Activated naive CD8-positive, alpha-beta T cell (primary cell): Measurements from ENCODE around the gene SDHAF2.
"Not testable (repeated sequence)": the region's sequence is repeated elsewhere in the genome, so short reads cannot be mapped to it uniquely, and the experiment has no call there.

Source experiments
- H3K27ac Mint-ChIP-seq: one replicate; pipeline ENCODE4 v1.8.0; 2021; ENCODE audit warnings: mixed read lengths
- H3K27me3 Mint-ChIP-seq: one replicate; pipeline ENCODE4 v1.8.0; 2021; ENCODE audit warnings: mixed read lengths
- H3K36me3 Mint-ChIP-seq: one replicate; pipeline ENCODE4 v1.8.0; 2021; ENCODE audit warnings: mixed read lengths
- H3K4me1 Mint-ChIP-seq: one replicate; pipeline ENCODE4 v1.8.0; 2021; ENCODE audit warnings: low read depth, mixed read lengths
- H3K4me3 Mint-ChIP-seq: one replicate; pipeline ENCODE4 v1.8.0; 2021; ENCODE audit warnings: mild to moderate bottlenecking, mixed read lengths
- H3K9me3 Mint-ChIP-seq: one replicate; pipeline ENCODE4 v1.8.0; 2021; ENCODE audit warnings: low read depth, mixed read lengths

SDHAF2 gene

GRCh38 chr11:61447601-61448551 lies 18.0 kb downstream of the SDHAF2 start:
- Mint-ChIP-seq H3K4me1 (peaks cover 20% of the 10 kb centered on the region), H3K36me3 (peaks cover 10% of the 10 kb centered on the region)

GRCh38 chr11:61448552-61448927 lies 18.6 kb downstream of the SDHAF2 start:
- Mint-ChIP-seq H3K9me3 (no peaks in the 10 kb centered on the region), H3K4me1 (peaks cover 15% of the 10 kb centered on the region), H3K27me3 (no peaks in the 10 kb centered on the region), H3K27ac (no peak overlapping the region), H3K4me3 (no peak overlapping the region), H3K36me3 (peaks cover 4% of the 10 kb centered on the region)

More at GRCh38 chr11:61447601-61448551, 18.0 kb downstream of the SDHAF2 start:
- peak overlapping the region; percentile 54 for H3K27ac Mint-ChIP-seq
- H3K27me3 Mint-ChIP-seq: no peaks in the 10 kb centered on the region
- H3K4me3 Mint-ChIP-seq: no peak overlapping the region
- H3K9me3 Mint-ChIP-seq: no peaks in the 10 kb centered on the region

- no peak overlapping the region for H3K27ac Mint-ChIP-seq
- H3K36me3 Mint-ChIP-seq: peaks cover 14% of the 10 kb centered on the region
- no peaks in the 10 kb centered on the region for H3K27me3 Mint-ChIP-seq
- H3K4me3 Mint-ChIP-seq: no peak overlapping the region
- peaks cover 4% of the 10 kb centered on the region for H3K4me1 Mint-ChIP-seq
- H3K9me3 Mint-ChIP-seq: no peaks in the 10 kb centered on the region
Observed at GRCh38 chr11:61452825-61453224, 22.9 kb downstream of the SDHAF2 start.

- Mint-ChIP-seq H3K27ac (no peak overlapping the region), H3K9me3 (no peaks in the 10 kb centered on the region), H3K4me3 (no peak overlapping the region), H3K27me3 (no peaks in the 10 kb centered on the region), H3K36me3 (peaks cover 14% of the 10 kb centered on the region), H3K4me1 (peaks cover 4% of the 10 kb centered on the region)
Observed at GRCh38 chr11:61453695-61454094, 23.8 kb downstream of the SDHAF2 start.

GRCh38 chr11:61454520-61454919 lies 24.6 kb downstream of the SDHAF2 start:
- no peak overlapping the region for H3K4me3 Mint-ChIP-seq
- no peak overlapping the region for H3K27ac Mint-ChIP-seq
- H3K27me3 Mint-ChIP-seq: no peaks in the 10 kb centered on the region
- no peaks in the 10 kb centered on the region for H3K9me3 Mint-ChIP-seq
- H3K36me3 Mint-ChIP-seq: peaks cover 14% of the 10 kb centered on the region
- H3K4me1 Mint-ChIP-seq: peaks cover 2% of the 10 kb centered on the region

GRCh38 chr11:61460474-61460881 lies 30.6 kb downstream of the SDHAF2 start:
- H3K9me3 Mint-ChIP-seq: no peaks in the 10 kb centered on the region
- no peak overlapping the region for H3K27ac Mint-ChIP-seq
- peaks cover 2% of the 10 kb centered on the region for H3K4me1 Mint-ChIP-seq
- no peak overlapping the region for H3K4me3 Mint-ChIP-seq
- no peaks in the 10 kb centered on the region for H3K27me3 Mint-ChIP-seq
- H3K36me3 Mint-ChIP-seq: peaks cover 9% of the 10 kb centered on the region

GRCh38 chr11:61460986-61461385 lies 31.1 kb downstream of the SDHAF2 start:
- Mint-ChIP-seq H3K9me3 (no peaks in the 10 kb centered on the region), H3K27ac (no peak overlapping the region), H3K36me3 (peaks cover 9% of the 10 kb centered on the region), H3K4me1 (peaks cover 2% of the 10 kb centered on the region), H3K27me3 (no peaks in the 10 kb centered on the region), H3K4me3 (no peak overlapping the region)

- peak overlapping the region; percentile 28 for H3K27ac Mint-ChIP-seq
- H3K4me1 Mint-ChIP-seq, H3K27me3 Mint-ChIP-seq, H3K36me3 Mint-ChIP-seq, H3K9me3 Mint-ChIP-seq, H3K4me3 Mint-ChIP-seq: not testable (repeated sequence)
Observed at GRCh38 chr11:61467602-61468001, 37.7 kb downstream of the SDHAF2 start.

GRCh38 chr11:61468002-61468401 lies 38.1 kb downstream of the SDHAF2 start:
- Mint-ChIP-seq H3K4me3 (no peak overlapping the region), H3K27ac (no peak overlapping the region), H3K9me3 (no peaks in the 10 kb centered on the region), H3K36me3 (peaks cover 6% of the 10 kb centered on the region), H3K4me1 (peaks cover 3% of the 10 kb centered on the region), H3K27me3 (no peaks in the 10 kb centered on the region)

GRCh38 chr11:61472282-61472681 lies 42.4 kb downstream of the SDHAF2 start:
- Mint-ChIP-seq H3K4me1 (peaks cover 3% of the 10 kb centered on the region), H3K4me3 (no peak overlapping the region), H3K27ac (no peak overlapping the region), H3K36me3 (peaks cover 13% of the 10 kb centered on the region), H3K9me3 (no peaks in the 10 kb centered on the region), H3K27me3 (no peaks in the 10 kb centered on the region)

GRCh38 chr11:61472868-61473267 lies 42.9 kb downstream of the SDHAF2 start:
- no peaks in the 10 kb centered on the region for H3K4me1 Mint-ChIP-seq
- no peak overlapping the region for H3K27ac Mint-ChIP-seq
- H3K4me3 Mint-ChIP-seq: no peak overlapping the region
- peaks cover 13% of the 10 kb centered on the region for H3K36me3 Mint-ChIP-seq
- no peaks in the 10 kb centered on the region for H3K27me3 Mint-ChIP-seq
- H3K9me3 Mint-ChIP-seq: no peaks in the 10 kb centered on the region

- H3K9me3 Mint-ChIP-seq: no peaks in the 10 kb centered on the region
- H3K27me3 Mint-ChIP-seq: no peaks in the 10 kb centered on the region
- peaks cover 3% of the 10 kb centered on the region for H3K4me1 Mint-ChIP-seq
- peaks cover 13% of the 10 kb centered on the region for H3K36me3 Mint-ChIP-seq
- H3K27ac Mint-ChIP-seq: peak overlapping the region; percentile 43
- no peak overlapping the region for H3K4me3 Mint-ChIP-seq
Observed at GRCh38 chr11:61473370-61474012, 43.6 kb downstream of the SDHAF2 start.

- no peak overlapping the region for H3K4me3 Mint-ChIP-seq
- H3K4me1 Mint-ChIP-seq: peaks cover 3% of the 10 kb centered on the region
- H3K36me3 Mint-ChIP-seq: peaks cover 13% of the 10 kb centered on the region
- no peaks in the 10 kb centered on the region for H3K27me3 Mint-ChIP-seq
- no peak overlapping the region for H3K27ac Mint-ChIP-seq
- H3K9me3 Mint-ChIP-seq: no peaks in the 10 kb centered on the region
Observed at GRCh38 chr11:61474013-61474643, 44.2 kb downstream of the SDHAF2 start.

- Mint-ChIP-seq H3K4me1 (peaks cover 3% of the 10 kb centered on the region), H3K27ac (no peak overlapping the region), H3K36me3 (peaks cover 13% of the 10 kb centered on the region), H3K9me3 (no peaks in the 10 kb centered on the region), H3K4me3 (no peak overlapping the region), H3K27me3 (no peaks in the 10 kb centered on the region)
Observed at GRCh38 chr11:61475433-61475832, 45.5 kb downstream of the SDHAF2 start.

- H3K4me3 Mint-ChIP-seq: no peak overlapping the region
Observed at GRCh38 chr11:61476371-61476770, 46.4 kb downstream of the SDHAF2 start.

More at GRCh38 chr11:61476371-61476770, 46.4 kb downstream of the SDHAF2 start:
- no peaks in the 10 kb centered on the region for H3K27me3 Mint-ChIP-seq
- H3K27ac Mint-ChIP-seq: no peak overlapping the region
- peaks cover 7% of the 10 kb centered on the region for H3K36me3 Mint-ChIP-seq
- H3K9me3 Mint-ChIP-seq: no peaks in the 10 kb centered on the region
- peaks cover 3% of the 10 kb centered on the region for H3K4me1 Mint-ChIP-seq
